ENCODE measurements around the gene POLR3K.
A peak's percentile ranks its signal among the peaks of the same experiment; 100 is the strongest.

POLR3K gene

DNA sequence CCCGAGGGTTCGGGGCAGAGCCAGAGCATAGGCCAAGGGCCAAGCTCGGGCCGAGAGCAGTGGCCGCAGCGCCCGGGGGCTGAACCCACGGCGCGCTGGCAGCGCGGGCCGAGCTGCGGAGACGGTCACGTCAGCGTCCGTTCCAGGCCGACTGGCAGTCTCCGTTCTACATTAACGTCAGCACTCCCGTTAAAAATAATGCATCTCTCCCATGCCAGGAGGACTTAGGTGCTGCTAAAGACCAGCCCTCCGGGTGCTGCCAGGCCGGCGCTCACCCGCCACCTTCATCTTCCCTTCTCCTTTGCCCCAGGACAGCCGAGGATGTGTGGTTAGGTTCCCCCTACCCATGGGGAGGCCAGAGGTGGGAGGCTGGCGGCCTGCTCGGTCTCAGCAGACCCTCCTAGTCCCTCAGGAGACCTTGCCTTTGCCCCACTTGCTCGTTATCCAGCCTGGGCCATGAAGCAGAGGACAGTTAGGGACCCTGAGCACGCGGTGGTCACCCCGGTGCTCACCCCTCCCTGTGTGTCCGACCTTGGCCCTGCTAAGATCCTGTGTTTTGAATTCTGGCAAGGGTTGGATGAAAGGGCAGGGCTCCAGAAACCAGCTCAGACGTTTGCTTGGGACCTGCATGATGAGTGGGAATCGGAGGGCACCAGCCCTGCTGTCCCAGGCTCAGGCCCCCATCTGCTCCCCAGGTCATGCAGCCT is 25.2 kb upstream of the POLR3K start:
- no peak for DNase-seq

DNA sequence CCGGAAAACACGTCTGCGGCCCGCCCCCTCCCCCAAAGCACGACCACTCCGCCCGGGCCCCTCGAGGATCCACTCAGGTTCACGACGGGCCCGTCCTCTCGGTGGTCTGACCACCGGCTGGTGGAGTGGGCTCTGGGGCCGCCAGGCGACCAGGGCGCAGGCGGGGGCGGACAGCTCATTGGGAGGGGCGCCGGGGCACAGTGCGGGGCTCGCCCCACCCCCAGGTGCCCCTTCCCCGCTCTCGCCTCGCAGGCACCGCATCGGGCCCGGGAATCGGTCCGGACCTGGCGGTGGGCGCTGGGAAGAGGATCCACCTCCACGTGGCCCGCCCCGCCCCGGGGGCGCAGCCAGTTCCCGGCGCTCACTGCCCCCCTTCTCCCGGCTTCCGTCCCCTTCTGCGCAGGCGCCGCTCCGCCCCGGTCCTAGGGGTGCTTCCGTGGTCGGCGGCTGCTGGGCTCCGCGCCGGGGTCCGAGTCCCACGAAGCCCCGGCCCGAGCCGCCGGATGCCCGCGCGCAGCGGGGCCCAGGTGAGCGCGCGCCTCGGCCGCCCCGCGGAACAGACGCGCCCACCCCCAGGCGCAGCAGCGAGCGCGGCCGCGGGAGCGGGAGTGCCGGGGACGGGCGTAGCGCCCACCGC is 24.5 kb upstream of the POLR3K start, which contains the start of gene MPG:
MPG (plus strand) TSS at position 419 of the 637 bp plus-strand sequence; CDS start at position 504, 85 bp downstream.
- peak; percentile 97 for DNase-seq

DNA sequence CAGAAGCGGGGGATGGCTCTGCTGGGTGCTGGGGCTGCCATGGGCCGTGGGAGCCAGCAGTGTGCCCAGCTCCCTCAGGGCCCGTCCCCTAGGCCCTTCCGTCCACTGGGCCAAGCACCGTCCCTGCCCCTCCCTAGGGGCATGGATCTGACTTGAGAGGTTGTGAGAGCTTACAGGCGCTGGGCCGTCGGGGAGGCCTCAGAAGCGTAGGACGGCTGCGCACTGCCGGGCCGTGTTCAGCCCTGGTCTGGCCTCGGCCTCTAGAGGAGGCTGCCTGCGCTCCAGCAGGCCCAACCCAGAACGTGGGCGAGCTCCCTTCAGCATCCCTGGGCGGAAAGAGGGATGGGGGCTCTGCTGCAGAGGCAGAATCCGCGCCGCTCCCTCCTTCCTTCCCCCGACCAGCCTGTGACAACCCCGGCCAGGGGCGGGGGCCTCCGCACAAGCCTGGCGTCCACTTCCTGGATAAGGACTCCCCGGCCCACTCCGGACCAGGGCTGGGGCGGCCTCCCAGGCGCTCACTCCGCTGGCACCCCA is 23.9 kb upstream of the POLR3K start:
- peak; percentile 57 for DNase-seq

DNA sequence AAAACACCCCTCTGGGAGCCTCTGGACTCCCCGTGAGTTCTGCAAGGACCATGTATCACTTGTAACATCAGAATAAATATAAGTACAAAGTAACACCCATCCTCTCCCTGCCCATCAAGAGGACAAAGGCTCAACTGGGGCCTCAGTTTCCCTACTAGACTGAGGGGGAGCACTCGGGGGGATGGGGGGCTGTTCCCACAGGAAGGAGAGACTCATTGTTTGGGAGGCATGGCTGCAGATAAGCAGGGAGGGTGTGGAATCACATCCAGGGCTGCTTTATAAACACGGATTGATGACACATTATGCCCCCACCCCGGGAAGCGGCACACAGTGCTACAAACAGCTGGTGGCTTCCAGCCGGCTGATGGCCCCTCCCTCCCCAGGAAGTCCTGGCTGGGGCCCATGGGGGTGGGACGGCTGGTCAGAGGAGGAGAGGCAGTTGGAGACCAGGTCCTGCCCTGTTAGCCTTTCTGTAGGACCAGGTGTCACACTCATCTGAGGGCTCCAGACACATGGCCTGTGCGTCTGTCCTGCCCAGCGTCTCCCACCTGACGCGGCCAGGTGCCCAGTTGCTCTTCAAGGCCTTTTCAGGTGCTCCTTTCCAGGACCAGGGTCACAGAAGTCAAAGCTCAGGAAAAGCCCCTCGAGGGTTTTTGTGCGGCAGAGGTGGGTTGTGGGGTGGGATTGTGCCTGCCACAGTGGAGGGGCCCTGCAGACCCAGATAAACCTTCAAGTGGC is 23.3 kb upstream of the POLR3K start:
- peak; percentile 73 for DNase-seq

DNA sequence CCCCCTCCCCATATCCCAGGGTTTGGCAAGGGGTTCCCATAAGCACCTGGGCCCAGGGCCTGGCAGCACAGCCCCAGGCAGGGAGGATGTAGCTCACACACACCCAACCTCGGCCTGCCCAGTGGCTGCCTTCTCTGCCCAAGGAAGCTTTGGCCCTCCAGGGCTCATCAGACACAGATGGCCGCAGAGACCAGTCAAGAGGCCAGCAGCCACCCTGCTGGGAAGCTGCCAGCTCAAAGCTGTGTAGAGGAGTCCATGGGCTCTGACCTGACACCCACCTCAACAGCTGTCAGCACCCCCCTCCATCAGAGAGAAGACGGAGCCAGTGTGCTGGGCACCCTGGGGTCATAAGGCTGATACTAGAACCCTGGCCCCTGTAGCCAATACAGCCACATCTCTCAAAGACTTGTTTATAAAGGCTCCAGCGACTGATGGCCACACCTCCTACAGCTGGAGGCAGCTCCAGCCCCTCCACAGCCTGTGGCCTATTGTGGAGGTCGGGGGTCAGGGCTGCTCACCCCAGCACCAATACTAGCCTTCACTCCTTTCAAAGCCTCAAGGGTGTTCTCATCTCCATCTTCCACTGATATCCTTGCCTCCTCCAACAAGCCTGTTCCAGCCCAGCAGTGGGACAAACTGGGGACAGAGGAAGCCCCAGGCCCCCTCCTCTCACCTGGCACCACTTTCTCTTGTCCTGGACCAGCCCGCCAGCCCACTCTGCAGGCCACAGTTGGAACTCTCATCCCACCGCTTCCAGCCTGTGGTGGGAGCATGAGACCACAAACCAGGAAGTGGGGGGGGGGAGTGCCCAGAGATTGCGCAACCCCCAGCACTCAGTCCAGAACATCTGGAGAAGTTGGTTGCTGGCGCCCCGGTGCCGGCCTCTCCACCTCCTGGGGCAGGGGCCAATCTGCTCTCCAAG is 22.4 kb upstream of the POLR3K start:
- peak; percentile 59 for DNase-seq

DNA sequence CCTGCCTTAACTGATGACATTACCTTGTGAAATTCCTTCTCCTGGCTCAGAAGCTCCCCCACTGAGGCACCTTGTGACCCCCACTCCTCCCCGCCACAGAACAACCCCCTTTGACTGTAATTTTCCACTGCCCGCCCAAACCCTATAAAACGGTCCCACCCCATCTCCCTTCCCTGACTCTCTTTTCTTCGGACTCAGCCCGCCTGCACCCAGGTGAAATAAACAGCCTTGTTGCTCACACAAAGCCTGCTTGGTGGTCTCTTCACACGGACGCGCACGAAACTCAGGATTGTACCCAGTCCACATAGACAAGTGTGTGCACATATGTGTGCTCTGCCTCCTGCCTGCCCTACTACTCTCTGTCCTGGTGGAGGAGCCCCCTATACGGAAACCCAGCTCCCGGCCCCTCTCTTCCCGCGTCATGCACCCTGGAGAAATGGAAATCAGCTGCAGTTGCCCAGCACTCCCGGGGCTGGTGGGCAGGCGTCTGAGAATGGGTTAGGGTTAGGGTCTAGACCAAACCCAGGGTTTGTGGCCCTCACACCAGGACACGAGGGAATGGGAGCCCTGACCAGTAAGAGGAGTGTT is 21.4 kb upstream of the POLR3K start:
- no peak for DNase-seq

DNA sequence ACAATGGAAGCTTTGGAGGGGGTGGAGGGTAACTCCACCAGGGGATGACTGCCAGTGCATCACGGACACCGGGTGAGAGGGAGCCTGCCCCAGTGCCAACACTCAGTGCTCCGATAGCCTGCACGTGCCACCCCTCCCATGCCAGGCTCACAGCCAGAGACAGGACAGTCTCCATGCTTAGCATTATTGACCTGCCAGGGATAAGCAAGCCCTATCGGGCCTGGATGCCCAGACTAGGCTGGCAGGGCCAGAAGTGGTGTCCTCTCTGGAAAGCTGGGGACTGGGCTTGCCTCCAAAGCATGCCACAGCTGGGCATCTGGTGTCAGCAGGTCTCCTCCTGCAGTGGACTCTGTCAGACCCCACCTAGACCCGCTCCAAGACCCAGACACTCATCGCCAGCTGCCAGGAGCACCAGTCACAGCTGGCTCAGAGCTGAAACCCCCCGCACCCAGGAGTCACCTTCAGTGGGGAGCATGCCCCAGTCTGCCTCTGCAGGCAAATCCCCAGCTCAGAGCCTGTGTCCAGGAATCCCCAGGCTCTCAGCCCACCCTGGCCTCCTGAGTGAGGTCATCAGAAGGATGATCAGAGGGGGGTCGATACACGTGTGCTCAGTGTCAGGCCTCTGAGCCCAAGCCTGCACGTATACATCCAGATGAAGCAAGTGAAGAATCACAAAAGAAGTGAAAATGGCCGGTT is 20.8 kb upstream of the POLR3K start:
- DNase-seq: no peak

DNA sequence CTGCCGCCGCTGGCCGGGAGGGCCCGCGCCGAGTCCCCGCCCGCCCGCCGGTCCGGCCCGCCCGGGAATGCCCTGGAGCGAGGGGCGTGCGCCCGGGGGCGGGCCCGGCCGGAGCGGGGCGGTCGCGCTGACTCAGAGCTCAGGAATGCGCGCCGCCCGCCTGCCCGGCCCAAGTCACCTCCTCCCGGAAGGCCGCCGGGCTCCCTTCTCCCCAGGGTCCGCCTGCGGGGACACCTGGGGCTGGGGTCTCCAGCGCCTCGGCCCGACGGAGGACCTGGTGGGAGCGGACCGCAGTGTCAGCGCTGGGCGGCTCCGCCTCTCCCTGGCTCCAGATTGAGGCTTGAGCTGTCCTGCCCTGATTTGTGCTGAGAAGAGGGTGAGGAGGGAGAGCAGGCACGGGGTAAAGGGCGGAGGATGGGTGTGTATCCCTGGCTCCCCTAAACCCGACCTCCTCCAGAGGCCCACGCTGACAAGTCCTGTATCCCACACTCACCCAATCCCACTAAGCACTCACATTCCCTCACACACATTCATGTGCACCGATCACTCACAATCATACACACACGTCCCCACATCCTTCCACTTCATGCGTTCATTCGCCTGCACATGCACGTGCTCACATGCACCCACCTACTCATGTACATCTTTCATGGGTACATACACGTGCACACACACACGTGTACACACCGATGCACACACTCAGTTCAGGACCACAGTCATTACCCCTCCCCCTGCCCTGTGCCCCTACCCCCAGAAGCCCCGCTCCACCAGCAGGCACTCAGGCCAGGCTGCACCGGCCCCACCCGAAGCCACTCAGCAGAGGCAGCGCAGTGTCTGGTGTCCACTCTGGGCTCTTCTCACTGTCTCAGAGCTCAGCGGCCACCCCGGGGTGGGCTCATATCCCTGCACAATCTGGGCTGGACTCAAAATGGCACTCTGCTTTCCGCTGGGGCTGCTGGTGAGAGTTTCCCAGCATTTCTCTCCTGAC is 19.4 kb upstream of the POLR3K start, which contains the start of gene RHBDF1:
RHBDF1 (minus strand) TSS at position 71 of the 988 bp plus-strand sequence. CDS start 7,616 bp downstream, outside the sequence.
- DNase-seq: peak; percentile 83

DNA sequence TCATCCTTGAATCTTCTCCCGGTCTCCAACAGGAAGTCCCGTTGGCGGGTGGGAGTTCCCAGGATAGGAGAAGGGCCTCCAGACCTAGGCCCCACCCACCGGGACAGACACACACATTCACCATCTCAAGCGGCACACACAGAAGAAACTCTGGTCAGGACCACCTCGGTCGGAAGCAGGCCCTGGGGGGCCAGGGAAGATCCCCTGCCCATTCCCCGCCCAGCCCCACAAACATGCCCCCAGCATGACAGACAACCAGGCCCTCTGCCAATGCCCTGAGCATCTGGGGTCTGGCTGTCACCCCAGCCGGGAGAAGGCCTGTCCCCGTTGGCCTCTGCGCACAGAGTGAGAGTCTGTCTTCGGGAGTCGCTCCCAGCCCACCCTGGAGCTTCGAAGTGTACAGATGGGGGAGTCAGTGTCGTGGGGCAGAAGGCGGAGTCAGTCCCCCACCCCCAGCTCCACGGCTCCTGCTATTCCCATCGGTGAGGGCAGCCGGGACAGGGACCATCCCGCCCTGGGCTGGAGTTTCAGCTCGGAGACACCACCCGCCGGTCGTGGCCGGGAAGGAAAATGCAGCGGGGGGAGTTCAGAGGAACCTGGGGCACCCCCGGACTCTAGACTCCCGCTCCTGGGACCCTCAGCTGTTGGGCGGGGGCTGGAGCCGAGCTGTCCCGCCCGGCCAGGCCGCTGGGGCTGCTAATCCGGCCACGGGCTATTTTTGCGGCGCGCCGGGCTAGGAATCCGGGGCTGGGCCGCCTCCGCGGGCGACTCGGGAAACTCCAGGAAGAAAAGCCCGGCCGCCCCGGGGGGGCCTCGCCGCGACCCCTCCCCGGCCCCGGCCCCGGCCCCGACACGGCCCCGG is 18.4 kb upstream of the POLR3K start:
- DNase-seq: peak; percentile 91

DNA sequence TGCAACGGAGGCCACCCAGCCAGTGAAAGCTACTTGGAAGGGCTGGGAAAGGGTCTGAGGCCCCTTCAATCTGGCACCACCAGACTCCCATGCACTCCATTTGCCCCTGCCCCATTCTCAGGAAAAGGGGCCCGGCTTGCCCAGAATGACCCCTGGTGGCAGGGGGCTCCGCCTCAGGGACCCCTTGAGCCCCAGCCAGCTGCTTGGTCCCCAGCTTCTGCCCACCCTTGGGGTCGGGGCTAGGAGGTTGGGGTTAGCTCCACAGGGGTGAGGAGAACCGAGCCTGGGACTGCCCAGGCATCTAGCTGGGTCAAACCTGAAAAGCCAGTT is 17.8 kb upstream of the POLR3K start:
- DNase-seq: no peak

DNA sequence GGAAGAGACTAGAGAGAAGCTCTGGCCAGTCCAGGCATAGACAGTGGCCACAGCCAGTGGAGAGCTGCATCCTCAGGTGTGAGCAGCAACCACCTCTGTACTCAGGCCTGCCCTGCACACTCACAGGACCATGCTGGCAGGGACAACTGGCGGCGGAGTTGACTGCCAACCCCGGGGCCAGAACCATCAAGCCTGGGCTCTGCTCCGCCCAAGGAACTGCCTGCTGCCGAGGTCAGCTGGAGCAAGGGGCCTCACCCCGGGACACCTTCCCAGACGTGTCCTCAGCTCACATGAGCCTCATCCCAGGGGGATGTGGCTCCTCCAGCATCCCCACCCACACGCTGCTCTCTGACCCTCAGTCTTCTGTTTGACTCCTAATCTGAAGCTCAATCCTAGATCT is 15.8 kb upstream of the POLR3K start:
- no peak for DNase-seq

DNA sequence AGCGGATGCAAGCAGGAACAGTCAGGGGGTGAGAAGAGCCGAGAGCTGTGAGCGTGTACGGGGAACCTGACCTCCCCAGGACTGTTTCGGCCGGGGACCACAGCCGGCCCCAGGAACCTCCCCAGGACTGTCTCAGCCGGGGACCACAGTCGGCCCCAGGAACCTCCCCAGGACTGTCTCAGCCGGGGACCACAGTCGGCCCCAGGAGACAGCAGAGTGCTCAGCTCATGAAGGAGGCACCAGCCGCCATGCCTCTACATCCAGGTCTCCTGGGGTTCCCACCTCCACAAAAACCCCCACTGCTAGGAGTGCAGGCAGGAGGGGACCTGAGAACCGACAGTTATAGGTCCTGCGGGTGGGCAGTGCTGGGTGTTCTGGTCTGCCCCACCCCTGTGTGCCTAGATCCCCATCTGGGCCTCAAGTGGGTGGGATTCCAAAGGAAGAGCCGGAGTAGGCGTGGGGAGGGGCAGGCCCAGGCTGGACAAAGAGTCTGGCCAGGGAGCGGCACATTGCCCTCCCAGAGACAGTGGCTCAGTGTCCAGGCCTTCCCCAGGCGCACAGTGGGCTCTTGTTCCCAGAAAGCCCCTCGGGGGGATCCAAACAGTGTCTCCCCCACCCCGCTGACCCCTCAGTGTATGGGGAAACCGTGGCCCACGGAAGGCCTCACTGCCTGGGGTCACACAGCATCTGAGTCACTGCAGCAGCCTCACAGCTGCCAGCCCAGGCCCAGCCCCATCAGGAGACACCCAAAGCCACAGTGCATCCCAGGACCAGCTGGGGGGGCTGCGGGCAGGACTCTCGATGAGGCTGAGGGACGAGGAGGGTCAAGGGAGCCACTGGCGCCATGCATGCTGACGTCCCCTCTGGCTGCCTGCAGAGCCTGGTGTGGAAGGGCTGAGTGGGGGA is 14.7 kb upstream of the POLR3K start:
- DNase-seq: no peak

DNA sequence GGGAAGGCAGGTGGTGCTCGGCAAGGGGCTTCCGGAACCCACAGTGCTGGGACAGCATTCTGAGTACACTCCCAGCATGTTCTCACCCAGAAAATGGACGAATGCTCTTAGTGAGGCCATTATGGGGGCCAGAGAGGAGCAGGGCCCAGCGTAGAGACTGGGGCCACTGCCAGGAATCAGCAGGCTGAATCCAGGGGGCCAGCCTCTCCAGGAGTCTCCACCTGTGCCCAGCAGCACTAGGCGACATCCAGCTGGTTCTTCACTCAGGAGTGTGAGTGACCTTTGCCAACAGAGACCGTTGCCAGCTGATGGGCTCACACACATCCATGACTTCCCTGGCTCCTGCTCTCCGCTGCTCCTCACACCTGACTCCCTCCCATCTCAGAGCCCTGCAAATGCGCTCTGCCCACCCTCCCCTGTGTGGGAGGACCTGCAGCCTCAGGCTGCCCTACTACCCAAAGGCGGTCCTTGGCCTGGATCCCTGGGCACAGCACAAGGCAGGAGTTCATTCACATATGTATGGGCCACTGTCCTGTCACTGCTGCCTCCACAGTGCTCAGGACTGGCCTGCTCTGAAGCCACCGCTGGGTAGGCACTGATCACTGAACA is 13.9 kb upstream of the POLR3K start:
- no peak for DNase-seq

DNA sequence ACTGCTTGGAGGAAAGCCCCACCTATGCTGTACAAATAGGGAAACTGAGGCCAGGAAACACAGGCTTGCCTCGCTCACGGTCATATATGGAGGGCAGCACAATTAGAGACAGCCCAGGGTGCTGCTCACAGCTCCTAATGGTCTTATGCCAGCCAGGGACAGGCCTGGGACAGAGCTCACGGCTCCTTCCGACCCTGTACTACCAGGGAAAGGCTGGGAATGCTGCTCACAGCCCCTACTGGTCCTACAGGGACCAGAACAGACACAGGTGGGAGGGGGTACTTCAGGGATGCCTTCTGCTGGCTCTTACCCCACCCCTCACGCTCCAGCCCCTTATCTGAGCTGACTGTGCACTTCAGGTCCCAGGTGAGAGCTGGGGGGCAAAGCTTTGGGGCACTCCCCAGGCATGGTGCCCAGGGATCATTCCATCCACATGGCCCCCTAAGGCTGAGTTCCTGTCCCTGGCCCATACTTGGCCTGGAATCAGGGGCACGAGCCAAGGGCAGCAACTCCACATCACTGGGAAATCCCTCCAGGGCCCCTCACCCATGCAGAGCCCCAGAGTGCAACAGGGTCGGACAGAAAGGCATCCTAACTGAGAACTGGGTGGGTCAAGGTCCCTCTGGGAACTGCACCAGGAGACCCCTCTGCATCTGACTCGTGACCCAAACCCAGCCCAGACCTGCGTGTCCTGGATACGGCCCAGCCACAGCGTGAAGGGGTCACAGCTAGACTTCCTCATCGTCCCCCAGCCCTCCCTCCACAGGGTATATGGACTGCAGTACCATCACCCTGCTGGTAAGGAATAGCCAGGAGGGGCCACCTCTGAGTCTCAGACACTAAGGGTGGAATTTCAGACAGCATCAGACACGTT is 13.1 kb upstream of the POLR3K start:
- DNase-seq: no peak

DNA sequence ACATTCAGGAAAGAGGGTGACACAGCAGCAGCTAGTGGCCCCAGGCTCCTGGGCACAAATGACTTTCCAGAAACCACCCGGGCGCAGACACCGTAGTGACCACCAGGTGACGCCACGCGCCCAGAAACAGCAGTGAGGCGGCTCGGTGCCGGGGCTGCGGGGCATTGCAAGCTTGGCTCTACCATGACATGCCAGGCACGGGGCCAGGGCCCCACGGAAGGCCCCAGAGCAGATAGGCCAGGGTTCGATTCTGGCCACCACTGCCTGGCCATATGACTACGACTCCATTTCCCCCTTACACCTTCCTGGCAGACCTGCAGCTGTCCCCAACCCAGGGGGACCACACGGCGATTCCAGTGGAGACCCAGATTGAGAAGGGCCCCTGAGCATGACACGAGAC is 12.3 kb upstream of the POLR3K start:
- peak; percentile 95 for DNase-seq

DNA sequence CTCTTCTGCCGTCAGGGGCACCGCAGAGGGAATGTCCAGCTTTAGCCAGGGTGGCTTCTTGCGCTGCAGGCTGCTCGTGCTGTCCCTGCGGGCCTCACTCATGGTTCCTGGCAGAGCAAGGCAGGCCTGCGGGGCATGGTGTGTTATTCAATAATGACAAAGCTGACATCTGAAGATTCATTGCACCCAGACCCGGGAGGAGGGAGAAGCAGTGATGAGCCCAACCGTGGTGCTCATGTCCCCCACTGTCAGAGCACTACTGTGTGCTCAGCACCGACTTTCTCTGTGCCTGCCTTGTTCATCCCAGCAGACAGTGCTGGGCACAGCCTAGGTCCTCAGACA is 11.5 kb upstream of the POLR3K start:
- no peak for DNase-seq

Data from 8988T (cell line).